GM21447 (cell line): ENCODE measurements around the gene NEUROG1.

Experiments used
- ATAC-seq: cut with Tn5 transposase; IDR thresholded peaks from one replicate; pipeline ENCODE4 v1.9.1; 2021; ENCODE audit not compliant: unreplicated experiment

Gene NEUROG1

DNA sequence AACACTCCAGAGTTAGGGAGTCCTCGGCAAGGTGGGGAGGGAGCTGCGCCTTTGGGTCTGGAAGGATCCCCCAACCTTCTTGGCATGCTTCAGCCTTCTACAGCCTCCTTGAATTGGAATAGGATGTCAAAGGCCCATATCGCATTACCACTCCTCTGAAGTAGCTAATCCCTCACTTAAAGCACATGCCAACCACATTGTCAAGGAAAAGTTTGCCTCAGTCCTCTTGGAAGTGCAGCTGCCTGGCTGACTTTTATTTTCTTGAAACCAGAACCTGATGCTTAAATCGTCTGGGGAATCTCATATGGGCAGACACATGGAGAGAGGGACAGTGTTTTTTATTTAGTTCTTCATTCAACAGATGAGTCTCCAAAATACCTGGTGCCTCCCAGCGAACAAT, 28.6 kb upstream of the NEUROG1 start:
- no peak for ATAC-seq

GRCh38 chr5:135561266-135561665, 25.5 kb upstream of the NEUROG1 start:
- ATAC-seq, result no peak

- ATAC-seq, result peak; percentile 89
These were observed 25.1 kb upstream of the NEUROG1 start for GRCh38 chr5:135560858-135561257.

GRCh38 chr5:135559354-135559753, 23.6 kb upstream of the NEUROG1 start:
- ATAC-seq, result no peak

- no peak for ATAC-seq
These were observed 21.5 kb upstream of the NEUROG1 start for GRCh38 chr5:135557076-135557838.

- ATAC-seq, result no peak
These were observed 20.9 kb upstream of the NEUROG1 start for GRCh38 chr5:135556620-135557019.

- ATAC-seq, result no peak
These were observed 19.8 kb upstream of the NEUROG1 start for GRCh38 chr5:135555530-135555929.

DNA sequence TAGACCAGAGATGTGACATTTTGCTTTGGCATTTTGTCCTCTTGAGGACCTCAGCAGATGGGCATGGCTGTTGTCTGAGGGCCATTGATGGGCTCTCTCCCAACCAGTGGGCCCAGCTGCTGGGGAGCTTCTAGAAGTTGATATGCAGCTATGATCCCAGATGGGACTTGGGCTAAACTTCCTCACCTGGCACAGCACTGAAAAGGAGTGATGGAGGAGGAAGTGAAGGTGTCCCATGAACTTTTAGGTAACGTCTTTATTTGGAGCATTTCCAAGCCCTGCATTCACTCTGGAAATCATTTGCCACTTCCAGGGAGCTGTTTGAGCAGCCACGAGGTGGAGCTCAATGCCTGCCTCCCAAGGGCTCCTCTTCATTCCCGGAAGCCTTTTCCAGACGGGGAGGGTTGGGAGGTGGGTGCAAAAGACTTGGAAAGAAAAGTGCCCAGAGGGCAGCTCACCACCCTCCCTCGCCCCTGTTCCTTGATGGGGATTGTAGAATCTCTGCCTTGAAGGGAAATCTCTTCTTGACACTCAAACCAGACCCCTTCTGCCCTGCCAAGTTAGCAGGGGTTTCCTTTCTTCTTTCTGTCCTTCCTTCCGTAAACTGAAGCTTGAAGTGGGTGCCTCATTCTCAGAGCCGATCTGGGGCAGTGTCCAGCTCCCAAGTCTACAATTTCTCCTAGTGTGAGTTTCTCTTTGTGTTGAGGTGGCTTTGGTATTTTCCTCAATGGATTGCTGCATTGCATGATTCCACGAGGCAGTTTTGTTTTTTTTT, 18.1 kb upstream of the NEUROG1 start:
- ATAC-seq, result no peak

GRCh38 chr5:135551593-135552447, 16.1 kb upstream of the NEUROG1 start:
- ATAC-seq, result peak; percentile 77

GRCh38 chr5:135549413-135549812, 13.6 kb upstream of the NEUROG1 start:
- no peak for ATAC-seq

DNA sequence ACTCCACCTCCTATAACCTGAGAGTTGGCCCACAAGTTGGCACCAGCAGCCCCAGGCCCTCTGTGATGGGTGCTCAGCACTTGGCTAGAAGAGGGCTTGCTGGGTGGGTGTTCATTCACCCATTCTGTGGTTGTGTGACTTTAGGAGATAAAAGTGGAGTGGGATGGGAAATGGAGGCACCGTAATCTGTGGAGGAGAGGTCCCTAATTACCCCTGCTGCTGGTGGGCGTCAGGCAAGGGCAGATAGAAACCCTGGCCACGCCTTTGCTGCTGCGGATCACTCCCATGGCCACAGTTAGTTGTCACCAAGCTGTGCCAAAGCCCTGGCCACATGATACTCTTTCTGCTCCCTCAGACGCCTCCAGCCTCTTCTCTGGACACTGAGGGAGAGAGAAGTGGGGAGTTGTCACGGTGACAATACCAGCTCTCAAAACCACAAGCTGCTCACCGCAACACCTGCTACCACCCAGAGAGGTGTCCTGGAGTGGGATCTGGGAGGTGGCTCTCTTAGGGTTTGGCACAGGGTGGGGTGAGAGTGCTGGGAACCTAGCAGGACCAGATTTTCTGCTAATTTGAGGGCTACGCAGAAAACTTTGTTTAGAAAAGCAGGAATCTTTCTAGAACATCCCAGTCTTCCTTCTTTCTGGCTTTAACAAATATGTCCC, 12.0 kb upstream of the NEUROG1 start:
- no peak for ATAC-seq

GRCh38 chr5:135546912-135547311, 11.1 kb upstream of the NEUROG1 start:
- ATAC-seq, result no peak

GRCh38 chr5:135546101-135546500, 10.3 kb upstream of the NEUROG1 start:
- no peak for ATAC-seq

DNA sequence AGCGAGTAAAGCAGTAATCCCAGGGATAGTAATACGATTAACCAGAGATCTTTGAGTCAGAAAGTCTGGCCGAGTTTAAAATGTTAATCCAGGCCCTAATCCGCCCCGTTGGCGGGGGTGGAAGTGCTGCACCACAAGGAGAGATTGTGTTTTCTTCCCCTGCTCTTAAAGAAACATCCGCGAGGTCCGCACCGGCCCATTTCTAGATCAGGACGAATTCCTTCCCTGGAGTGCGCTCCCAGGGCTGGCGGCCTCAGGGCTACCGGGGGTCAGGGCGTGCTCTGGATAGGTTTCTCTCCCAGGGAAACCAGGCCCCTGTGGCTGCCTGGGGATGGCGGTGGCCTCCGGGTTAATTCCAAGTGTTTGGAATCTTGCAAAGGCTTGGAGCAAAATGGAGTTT, 9.3 kb upstream of the NEUROG1 start:
- no peak for ATAC-seq

- no peak for ATAC-seq
These were observed 7.9 kb upstream of the NEUROG1 start for GRCh38 chr5:135543485-135544304.

GRCh38 chr5:135543001-135543484, 7.3 kb upstream of the NEUROG1 start:
- ATAC-seq, result no peak

GRCh38 chr5:135541807-135542502, 6.2 kb upstream of the NEUROG1 start:
- ATAC-seq, result no peak

DNA sequence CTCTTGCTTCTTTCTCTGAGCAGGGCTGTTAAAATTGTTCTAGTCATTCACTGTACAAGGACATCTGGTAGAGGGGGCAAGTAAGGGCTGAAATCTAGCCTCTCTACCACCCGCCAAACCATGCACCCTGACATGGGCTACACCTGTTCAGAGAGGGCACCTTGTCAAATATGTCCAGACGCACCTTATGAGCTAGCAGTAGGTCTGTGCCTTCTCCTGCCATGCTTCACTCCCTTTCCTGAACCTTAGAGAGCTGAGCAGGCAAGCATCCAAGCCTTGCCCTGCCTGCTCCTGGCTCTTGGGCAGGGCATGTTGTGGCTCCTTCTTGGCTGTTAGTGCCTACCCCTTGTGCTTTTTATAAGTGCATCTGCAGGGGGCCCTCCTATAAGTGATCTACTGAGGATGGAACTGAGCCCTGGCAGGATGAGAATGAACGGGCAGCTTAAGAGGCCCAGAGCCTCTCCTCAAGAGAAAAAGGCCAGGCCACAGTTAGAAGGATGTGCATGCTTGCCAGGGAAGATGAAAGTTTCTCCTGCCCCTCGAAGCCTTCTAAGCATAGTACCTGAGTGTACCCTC, 3.8 kb upstream of the NEUROG1 start:
- ATAC-seq, result no peak

DNA sequence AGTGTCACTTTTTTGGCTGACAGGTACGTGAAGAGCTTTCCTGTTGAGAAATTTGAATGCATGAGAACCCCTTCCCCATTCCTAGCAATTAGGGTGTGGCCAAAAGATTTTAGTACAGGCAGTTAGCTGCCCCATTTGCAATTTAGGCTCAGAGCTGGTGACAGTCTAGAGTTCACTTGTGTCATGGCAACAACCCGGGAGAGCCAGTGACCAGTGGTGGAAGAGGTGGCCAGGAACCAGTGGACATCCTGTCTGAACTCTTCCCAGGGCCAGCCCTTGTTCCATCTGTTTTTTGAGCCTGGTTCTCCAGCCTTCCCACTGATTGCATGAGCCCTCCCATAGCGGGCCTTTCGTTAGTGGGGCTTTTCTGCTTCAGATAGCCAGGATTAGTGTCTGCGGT, 2.5 kb upstream of the NEUROG1 start:
- ATAC-seq, result no peak
